Measurements from ENCODE around the gene PGPEP1. TPM values are rescaled to one million over a fixed set of nuclear protein-coding genes. Genes with fewer than 3 reads are reported as not detected.
A peak's percentile ranks its signal among the peaks of the same experiment; 100 is the strongest.

Gene PGPEP1
- polyA plus RNA-seq, 3 donors, result 10.3 to 25.1 (median 10.3) TPM

DNA sequence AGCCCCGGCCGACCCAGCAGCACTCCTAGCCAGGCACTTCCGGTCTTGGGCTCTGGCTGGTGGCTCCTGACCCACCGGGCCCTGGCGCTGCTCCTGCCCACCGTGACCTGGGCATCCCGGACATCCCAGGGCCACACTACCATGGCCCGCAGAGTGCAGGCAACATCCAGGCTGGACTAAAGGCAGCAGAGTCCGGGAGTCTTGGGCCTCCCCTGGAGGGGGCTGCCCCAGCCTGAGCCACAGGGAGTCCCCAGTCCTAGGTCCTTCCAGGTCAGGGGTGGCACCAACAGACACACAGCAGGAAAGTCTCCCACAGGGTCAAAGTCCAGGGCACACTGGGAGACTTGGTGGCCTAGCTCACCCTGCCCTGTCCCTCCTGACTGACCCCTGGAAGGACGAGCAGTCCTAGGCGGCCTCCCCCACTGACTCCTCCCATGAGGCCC, 28.3 kb upstream of the PGPEP1 start:
- Histone ChIP-seq H3K27me3 (ENCODE audit: control insufficient read depth in 2 of 2, insufficient read depth in 2 of 2, low read length in 2 of 2) (no peaks in the 10 kb centered on the region), H2AFZ (ENCODE audit: insufficient read depth, low read depth, low read length, poor library complexity, severe bottlenecking) (no peak overlapping the region), H3K36me3 (replicated peaks in 1 of 2; ENCODE audit: control insufficient read depth in 1 of 2, insufficient read depth in 2 of 2, low read length in 2 of 2) (peaks cover 47 to 75% of the 10 kb centered on the region in 2 donors), H3K4me3 (replicated peaks in 1 of 3; ENCODE audit: low read depth in 2 of 3, low read length in 3 of 3) (no peak overlapping the region), H3K9me3 (replicated peaks in 1 of 2; ENCODE audit: control insufficient read depth in 1 of 2, insufficient read depth in 1 of 2, low read length in 2 of 2) (no peaks in the 10 kb centered on the region), H3K4me1 (ENCODE audit: control insufficient read depth in 1 of 2, insufficient read depth in 2 of 2, low read length in 2 of 2) (peaks cover 6% of the 10 kb centered on the region in 2 donors), H3K27ac (ENCODE audit: low read depth in 1 of 2, low read length in 2 of 2) (no peak overlapping the region), H3K4me2 (replicated peaks; ENCODE audit: extremely low read depth, low read length, poor library complexity, severe bottlenecking) (no peak overlapping the region), H3K79me2 (ENCODE audit: insufficient read depth, low read length) (peaks cover 40% of the 10 kb centered on the region), H3K9ac (ENCODE audit: insufficient read depth, low read length, poor library complexity, severe bottlenecking) (no peak overlapping the region), H4K20me1 (ENCODE audit: insufficient read depth, low read length) (no peaks in the 10 kb centered on the region)
- no peak for DNase-seq
- Mint-ChIP-seq H3K9me3 (no peaks in the 10 kb centered on the region), H3K27me3 (ENCODE audit: low read depth in 3 of 3) (no peaks in the 10 kb centered on the region), H3K4me1 (peaks cover 5% of the 10 kb centered on the region), H3K36me3 (peaks cover 47 to 70% of the 10 kb centered on the region in 2 donors), H3K4me3 (no peak overlapping the region), H3K27ac (no peak overlapping the region)
- intact Hi-C loops (cut with micrococcal nuclease), result no loop called here
- 97% methylated on average over 7 of the region's 11 CpGs for WGBS (ENCODE audit: insufficient coverage)
- no peak for TF ChIP-seq CTCF (IDR thresholded peaks at IDR 0.05)

DNA sequence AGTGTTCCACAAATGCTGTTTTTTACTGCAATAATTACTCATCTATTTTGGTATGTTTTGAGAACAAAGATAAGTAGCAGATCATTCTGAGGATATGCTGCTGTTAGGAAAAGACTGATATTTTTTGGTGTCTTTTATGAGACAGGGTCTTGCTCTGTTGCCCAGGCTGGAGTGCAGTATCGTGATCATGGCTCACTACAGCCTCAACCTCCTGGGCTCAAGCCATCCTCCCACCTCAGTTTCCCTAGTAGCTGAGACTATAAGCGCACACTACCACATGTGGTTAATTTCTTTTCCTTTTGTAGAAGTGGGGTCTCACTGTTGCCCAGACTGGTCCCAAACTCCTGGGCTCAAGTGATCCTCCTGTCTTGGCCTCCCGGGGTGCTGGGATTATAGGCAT, 27.0 kb upstream of the PGPEP1 start:
- Mint-ChIP-seq H3K9me3 (no peaks in the 10 kb centered on the region), H3K4me3 (no peak overlapping the region), H3K27ac (peak overlapping the region in 2 of 7 donors; percentile 33 to 68), H3K36me3 (peaks cover 42 to 62% of the 10 kb centered on the region in 2 donors), H3K27me3 (ENCODE audit: low read depth in 3 of 3) (no peaks in the 10 kb centered on the region), H3K4me1 (peaks cover 17% of the 10 kb centered on the region)
- Histone ChIP-seq H3K36me3 (replicated peaks in 1 of 2; ENCODE audit: control insufficient read depth in 1 of 2, insufficient read depth in 2 of 2, low read length in 2 of 2) (peaks cover 43 to 62% of the 10 kb centered on the region in 2 donors), H3K4me3 (replicated peaks in 1 of 3; ENCODE audit: low read depth in 2 of 3, low read length in 3 of 3) (no peak overlapping the region), H3K27ac (ENCODE audit: low read depth in 1 of 2, low read length in 2 of 2) (no peak overlapping the region), H3K4me1 (ENCODE audit: control insufficient read depth in 1 of 2, insufficient read depth in 2 of 2, low read length in 2 of 2) (peaks cover 16 to 17% of the 10 kb centered on the region in 2 donors), H3K4me2 (replicated peaks; ENCODE audit: extremely low read depth, low read length, poor library complexity, severe bottlenecking) (no peak overlapping the region), H3K27me3 (ENCODE audit: control insufficient read depth in 2 of 2, insufficient read depth in 2 of 2, low read length in 2 of 2) (no peaks in the 10 kb centered on the region), H3K9me3 (replicated peaks in 1 of 2; ENCODE audit: control insufficient read depth in 1 of 2, insufficient read depth in 1 of 2, low read length in 2 of 2) (no peaks in the 10 kb centered on the region), H3K9ac (ENCODE audit: insufficient read depth, low read length, poor library complexity, severe bottlenecking) (no peak overlapping the region), H2AFZ (ENCODE audit: insufficient read depth, low read depth, low read length, poor library complexity, severe bottlenecking) (no peak overlapping the region), H3K79me2 (ENCODE audit: insufficient read depth, low read length) (peaks cover 51% of the 10 kb centered on the region), H4K20me1 (ENCODE audit: insufficient read depth, low read length) (no peaks in the 10 kb centered on the region)
- WGBS (ENCODE audit: insufficient coverage), result no CpG with 5 or more reads among the region's 3 CpGs
- intact Hi-C loops (cut with micrococcal nuclease), result no loop called here
- no peak for DNase-seq
- no peak for TF ChIP-seq CTCF (IDR thresholded peaks at IDR 0.05)

Measured in CD14-positive monocyte (primary cell).